Tibial artery (tissue), 4 donors: Measurements from ENCODE around the gene LRRC46.

Experiments
- DNase-seq, 2 donors: peaks; one replicate each; pipeline ENCODE4 v3.0.0-alpha.2; 2019
- H3K27ac ChIP-seq, 2 donors: fragments of 200-600 bp; sonication (generic) in 1 of 2; 1 replicate in 1 of 2; 2 replicates in 1 of 2; pipeline ENCODE4 v1.5.1; 2018 to 2019; ENCODE audit warnings: mild to moderate bottlenecking in 1 of 2
- H3K27me3 ChIP-seq, 2 donors: fragments of 200-600 bp; sonication (generic) in 1 of 2; one replicate each; pipeline versions ENCODE4 v1.5.1 to v1.6.0; 2016 to 2019
- H3K36me3 ChIP-seq, 3 donors: fragments of 200-600 bp; sonication (generic) in 2 of 3; one replicate each; pipeline ENCODE4 v1.5.1; 2016 to 2019; ENCODE audit warnings: mild to moderate bottlenecking in 2 of 3
- H3K4me1 ChIP-seq, 4 donors: fragments of 200-600 bp; sonication (generic) in 2 of 4; 1 replicate in 3 of 4; 2 replicates in 1 of 4; pipeline ENCODE4 v1.5.1; 2016 to 2019
- H3K4me3 ChIP-seq, 2 donors: fragments of 200-600 bp; sonication (generic) in 1 of 2; 1 replicate in 1 of 2; 2 replicates in 1 of 2; pipeline ENCODE4 v1.5.1; 2018 to 2019; ENCODE audit warnings: mild to moderate bottlenecking in 2 of 2
- H3K9me3 ChIP-seq, 3 donors: fragments of 200-600 bp; sonication (generic) in 1 of 3; one replicate each; pipeline ENCODE4 v1.5.1; 2016 to 2019
- CTCF ChIP-seq, 2 experiments: fragments of 200-600 bp in 1 of 2; fragments of 450-650 bp in 1 of 2; IDR thresholded peaks; one replicate each; pipeline ENCODE4 v1.5.1; 2017 to 2019; ENCODE audit warnings: antibody characterized with exemption in 2 of 2, mild to moderate bottlenecking in 1 of 2, moderate library complexity in 1 of 2
- intact Hi-C: fragments of 100-400 bp; cut with DNase I; formaldehyde crosslinking; loops from one replicate; pipeline ENCODE4 v1.15.0; 2023; ENCODE audit warnings: low total_unique reads

The LRRC46 gene

GRCh38 chr17:47820033-47820789, 11.3 kb upstream of the LRRC46 start:
- H3K9me3 ChIP-seq, result no peaks in the 10 kb centered on the region
- no peak for DNase-seq
- no peak for TF ChIP-seq CTCF (IDR thresholded peaks at IDR 0.05)
- H3K4me3 ChIP-seq, result no peak overlapping the region
- peaks cover 20 to 68% (median 59%) of the 10 kb centered on the region in 3 donors for H3K36me3 ChIP-seq
- H3K27me3 ChIP-seq, result no peaks in the 10 kb centered on the region
- H3K27ac ChIP-seq, result peak overlapping the region in 1 of 2 donors; percentile 65
- H3K4me1 ChIP-seq, result peaks cover 6 to 27% (median 16%) of the 10 kb centered on the region in 4 donors
- intact Hi-C loops, result no loop called here

- peak overlapping the region; percentile 53 to 56 for H3K4me3 ChIP-seq
- intact Hi-C loops, result no loop called here
- peak overlapping the region; percentile 4 to 65 for H3K27ac ChIP-seq
- no peaks in the 10 kb centered on the region for H3K9me3 ChIP-seq
- no peaks in the 10 kb centered on the region for H3K27me3 ChIP-seq
- peaks cover 16 to 68% (median 59%) of the 10 kb centered on the region in 3 donors for H3K36me3 ChIP-seq
- TF ChIP-seq CTCF (IDR thresholded peaks at IDR 0.05), result no peak
- H3K4me1 ChIP-seq, result peaks cover 6 to 27% (median 16%) of the 10 kb centered on the region in 4 donors
- DNase-seq, result no peak
Measured at GRCh38 chr17:47821031-47821423, 10.4 kb upstream of the LRRC46 start.

- peak within 1 kb of the TSS; percentile 53 to 56 for H3K4me3 ChIP-seq
- peak within 1 kb of the TSS; percentile 4 to 65 for H3K27ac ChIP-seq
- DNase-seq, result peak; percentile 68 to 83
- H3K4me1 ChIP-seq, result peaks cover 6 to 27% (median 16%) of the 10 kb centered on the region in 4 donors
- intact Hi-C loops, result no loop called here
- H3K9me3 ChIP-seq, result no peaks in the 10 kb centered on the region
- H3K36me3 ChIP-seq, result peaks cover 20 to 68% (median 59%) of the 10 kb centered on the region in 3 donors
- no peak for TF ChIP-seq CTCF (IDR thresholded peaks at IDR 0.05)
- H3K27me3 ChIP-seq, result no peaks in the 10 kb centered on the region
Measured at GRCh38 chr17:47821424-47822391, 9.8 kb upstream of the LRRC46 start, which contains the start of gene OSBPL7. TSS of gene OSBPL7 (minus strand) at chr17:47821794. CDS start at chr17:47820278, 1,516 bp downstream.

GRCh38 chr17:47822785-47823184, 8.7 kb upstream of the LRRC46 start:
- Histone ChIP-seq H3K36me3 (peaks cover 28 to 68% (median 63%) of the 10 kb centered on the region in 3 donors), H3K27ac (no peak overlapping the region), H3K27me3 (no peaks in the 10 kb centered on the region), H3K4me3 (no peak overlapping the region), H3K9me3 (no peaks in the 10 kb centered on the region), H3K4me1 (peaks cover 6 to 27% (median 16%) of the 10 kb centered on the region in 4 donors)
- intact Hi-C loops, result no loop called here
- DNase-seq, result no peak
- no peak for TF ChIP-seq CTCF (IDR thresholded peaks at IDR 0.05)

- TF ChIP-seq CTCF (IDR thresholded peaks at IDR 0.05), result no peak
- H3K27me3 ChIP-seq, result no peaks in the 10 kb centered on the region
- H3K4me1 ChIP-seq, result peaks cover 6 to 27% (median 16%) of the 10 kb centered on the region in 4 donors
- DNase-seq, result no peak
- H3K4me3 ChIP-seq, result no peak overlapping the region
- H3K27ac ChIP-seq, result no peak overlapping the region
- peaks cover 35 to 68% (median 63%) of the 10 kb centered on the region in 3 donors for H3K36me3 ChIP-seq
- intact Hi-C loops, result no loop called here
- no peaks in the 10 kb centered on the region for H3K9me3 ChIP-seq
Measured at GRCh38 chr17:47823519-47823918, 8.0 kb upstream of the LRRC46 start.
